Right cardiac atrium (tissue), 5 donors: Measurements from ENCODE around the gene BEX1. TPM values are rescaled to one million over a fixed set of nuclear protein-coding genes. Genes with fewer than 3 reads are reported as not detected.
"Not testable (repeated sequence)": the region's sequence is repeated elsewhere in the genome, so short reads cannot be mapped to it uniquely, and the experiment has no call there.

Experiments
- ATAC-seq, 2 donors: fragments of 200-7000 bp; cut with Tn5 transposase; one replicate each; pipeline versions ENCODE4 v1.8.0 to v1.9.1; 2020; ENCODE audit warnings: moderate library complexity in 2 of 2, mild to moderate bottlenecking in 1 of 2
- DNase-seq, 3 donors: peaks; one replicate each; pipeline ENCODE4 v3.0.0-alpha.2; 2020
- H3K27ac ChIP-seq: one replicate; pipeline ENCODE4 v1.5.1; 2013; ENCODE audit warnings: mild to moderate bottlenecking, low read length, control low read depth, moderate library complexity
- H3K27me3 ChIP-seq: one replicate; pipeline ENCODE4 v1.6.1; 2013; ENCODE audit not compliant: control insufficient read depth, insufficient read depth
- H3K4me1 ChIP-seq: one replicate; pipeline ENCODE4 v1.6.1; 2013; ENCODE audit warnings: low read length; ENCODE audit not compliant: control insufficient read depth, insufficient read depth
- H3K4me3 ChIP-seq: one replicate; pipeline ENCODE4 v1.5.1; 2013; ENCODE audit warnings: low read length, control low read depth
- H3K9me3 ChIP-seq: one replicate; pipeline ENCODE4 v1.6.1; 2013; ENCODE audit warnings: low read length; ENCODE audit not compliant: control insufficient read depth
- WGBS: extraction: QIAGEN DNeasy Blood & Tissue Kit; methylation state at CpG from one replicate; pipeline ENCODE4 v1.1.7; 2013; 5-methylcytosine and 5-hydroxymethylcytosine counted together
- intact Hi-C, 4 donors: fragments of 100-400 bp; cut with DNase I; formaldehyde crosslinking; loops; one replicate each; pipeline versions ENCODE4 v1.11.0 to v1.14.0; 2022 to 2023
- long read RNA-seq, 4 donors: library from polyadenylated mRNA; unstranded; transcript quantifications; one replicate each; pipeline ENCODE4 v2.0.0, GENCODE V29; 2020 to 2021
- polyA plus RNA-seq: library from polyadenylated mRNA; stranded (reverse); fragments of 200-250 nt; gene quantifications from one replicate; pipeline ENCODE4 v1.2.3, GENCODE V29; 2013
- total RNA-seq, 4 donors: library from RNA; stranded (reverse); fragmentation: NEBNext Ultra II Directional; extraction: Animal tissue kit (Norgen Biotek cat#: 25700); gene quantifications; one replicate each; pipeline ENCODE4 v1.2.1, GENCODE V29; 2021
- donor health status: healthy with polysubstance abuse.
- donor health status: DM: no; HTN: yes; CAD: no.
- donor health status: DM: no; HTN: no; CAD: no.
- donor health status: DM: no; HTN: yes; CAD: no; lungs with severe emphysema.
- donor health status: DM: yes; HTN: yes; CAD: no.

BEX1 gene
- total RNA-seq (10 to 100 TPM in 2 of 4 donors, 1 to 10 TPM in 2; 3.7 to 13.2 (median 9.3) TPM), polyA plus RNA-seq (25.8 TPM)
- long read RNA-seq, donor 1, partial matches to known transcripts = 0 of 2 reads
- long read RNA-seq, donor 1, other reads (novel, unspliced or antisense) = 0 of 2 reads
- long read RNA-seq, donor 2, partial matches to known transcripts = 1 of 5 reads
- long read RNA-seq, donor 2, other reads (novel, unspliced or antisense) = 0 of 5 reads
- long read RNA-seq, donor 3, partial matches to known transcripts = 0 of 2 reads
- long read RNA-seq, donor 3, other reads (novel, unspliced or antisense) = 0 of 2 reads
- long read RNA-seq, donor 4, partial matches to known transcripts = 1 of 3 reads
- long read RNA-seq, donor 4, other reads (novel, unspliced or antisense) = 0 of 3 reads

- WGBS = under 1% methylated on average over 39 of the region's 39 CpGs
- ATAC-seq (peak; percentile 59 to 80), DNase-seq (peak; percentile 52 to 70 (median 61))
- no peaks in the 10 kb centered on the region for H3K4me1 ChIP-seq
- H3K4me3 ChIP-seq = peak within 1 kb of the TSS; percentile 11
- intact Hi-C loops = no loop called here
- H3K27ac ChIP-seq = no peak within 1 kb of the TSS
- no peaks in the 10 kb centered on the region for H3K27me3 ChIP-seq
- H3K9me3 ChIP-seq = no peaks in the 10 kb centered on the region
Observed at GRCh38 chrX:103063918-103064434, at the start of gene BEX1. BEX1 (minus strand) TSS chrX:103064171; CDS start chrX:103063274, 897 bp downstream.

- WGBS = 81% methylated on average over 6 of the region's 6 CpGs
- H3K4me3 ChIP-seq, H3K27me3 ChIP-seq, intact Hi-C loops, H3K4me1 ChIP-seq, H3K9me3 ChIP-seq, H3K27ac ChIP-seq, DNase-seq, ATAC-seq: not testable (repeated sequence)
Observed at GRCh38 chrX:103109497-103109896, 45.5 kb upstream of the BEX1 start.

- no peak for ATAC-seq
- H3K4me3 ChIP-seq = no peak overlapping the region
- 88% methylated on average over 4 of the region's 4 CpGs for WGBS
Observed at GRCh38 chrX:103107836-103108235, 43.9 kb upstream of the BEX1 start.

GRCh38 chrX:103107227-103107737, 43.3 kb upstream of the BEX1 start:
- ATAC-seq, H3K27ac ChIP-seq, H3K9me3 ChIP-seq, intact Hi-C loops, H3K27me3 ChIP-seq, H3K4me3 ChIP-seq, H3K4me1 ChIP-seq: not testable (repeated sequence)
- DNase-seq = peak in 1 of 3 donors; percentile 45
- 95% methylated on average over 20 of the region's 21 CpGs for WGBS

More at GRCh38 chrX:103107836-103108235, 43.9 kb upstream of the BEX1 start:
- no peaks in the 10 kb centered on the region for H3K27me3 ChIP-seq
- no peaks in the 10 kb centered on the region for H3K9me3 ChIP-seq
- H3K27ac ChIP-seq = no peak overlapping the region
- intact Hi-C loops = no loop called here
- no peak for DNase-seq
- no peaks in the 10 kb centered on the region for H3K4me1 ChIP-seq

- H3K27me3 ChIP-seq, H3K9me3 ChIP-seq, intact Hi-C loops, ATAC-seq, H3K4me3 ChIP-seq, H3K27ac ChIP-seq, H3K4me1 ChIP-seq: not testable (repeated sequence)
- 89% methylated on average over 26 of the region's 26 CpGs for WGBS
- peak in 1 of 3 donors; percentile 46 for DNase-seq
Observed at GRCh38 chrX:103104370-103104769, 40.4 kb upstream of the BEX1 start.

GRCh38 chrX:103103866-103104265, 39.9 kb upstream of the BEX1 start:
- DNase-seq, ATAC-seq, intact Hi-C loops, H3K4me1 ChIP-seq, H3K9me3 ChIP-seq, H3K27ac ChIP-seq, H3K4me3 ChIP-seq, H3K27me3 ChIP-seq: not testable (repeated sequence)
- no CpG with 5 or more reads among the region's 2 CpGs for WGBS

GRCh38 chrX:103101299-103102042, 37.5 kb upstream of the BEX1 start:
- ATAC-seq (peak; percentile 45 to 52), DNase-seq (peak in 1 of 3 donors; percentile 57)
- Histone ChIP-seq H3K27ac (no peak overlapping the region), H3K9me3 (no peaks in the 10 kb centered on the region), H3K27me3 (no peaks in the 10 kb centered on the region), H3K4me1 (no peaks in the 10 kb centered on the region), H3K4me3 (no peak overlapping the region)
- WGBS = 3% methylated on average over 3 of the region's 3 CpGs
- intact Hi-C loops = no loop called here

GRCh38 chrX:103100484-103100883, 36.5 kb upstream of the BEX1 start:
- intact Hi-C loops = no loop called here
- no peak for DNase-seq
- Histone ChIP-seq H3K27me3 (no peaks in the 10 kb centered on the region), H3K27ac (no peak overlapping the region), H3K9me3 (no peaks in the 10 kb centered on the region), H3K4me1 (no peaks in the 10 kb centered on the region), H3K4me3 (no peak overlapping the region)
- 90% methylated on average over 4 of the region's 4 CpGs for WGBS
- ATAC-seq = no peak

- H3K27me3 ChIP-seq = no peaks in the 10 kb centered on the region
- ATAC-seq (no peak), DNase-seq (no peak)
- H3K27ac ChIP-seq = no peak overlapping the region
- no peak overlapping the region for H3K4me3 ChIP-seq
- H3K4me1 ChIP-seq = no peaks in the 10 kb centered on the region
- H3K9me3 ChIP-seq = no peaks in the 10 kb centered on the region
- intact Hi-C loops = no loop called here
- 81% methylated on average over 4 of the region's 4 CpGs for WGBS
Observed at GRCh38 chrX:103099691-103100090, 35.7 kb upstream of the BEX1 start.

- H3K4me3 ChIP-seq = no peak overlapping the region
- ATAC-seq = no peak
- DNase-seq = no peak
Observed at GRCh38 chrX:103098488-103098887, 34.5 kb upstream of the BEX1 start.

GRCh38 chrX:103092942-103093341, 29.0 kb upstream of the BEX1 start, which contains the start of gene NXF3:
NXF3 (minus strand) TSS chrX:103093143; CDS start chrX:103093023, 120 bp downstream.
- Histone ChIP-seq H3K4me1 (no peaks in the 10 kb centered on the region), H3K27ac (no peak within 1 kb of the TSS), H3K9me3 (no peaks in the 10 kb centered on the region), H3K4me3 (no peak within 1 kb of the TSS), H3K27me3 (no peaks in the 10 kb centered on the region)
- 63% methylated on average over 5 of the region's 5 CpGs for WGBS
- no peak for DNase-seq
- no peak for ATAC-seq
- intact Hi-C loops = no loop called here

More at GRCh38 chrX:103098488-103098887, 34.5 kb upstream of the BEX1 start:
- Histone ChIP-seq H3K9me3 (no peaks in the 10 kb centered on the region), H3K27ac (no peak overlapping the region), H3K4me1 (no peaks in the 10 kb centered on the region), H3K27me3 (no peaks in the 10 kb centered on the region)
- 59% methylated on average over 2 of the region's 2 CpGs for WGBS
- intact Hi-C loops = no loop called here
